ENCODE measurements around the gene OR8D1. TPM values are rescaled to one million over a fixed set of nuclear protein-coding genes. Genes with fewer than 3 reads are reported as not detected.

OR8D1 gene
- not detected for total RNA-seq

DNA sequence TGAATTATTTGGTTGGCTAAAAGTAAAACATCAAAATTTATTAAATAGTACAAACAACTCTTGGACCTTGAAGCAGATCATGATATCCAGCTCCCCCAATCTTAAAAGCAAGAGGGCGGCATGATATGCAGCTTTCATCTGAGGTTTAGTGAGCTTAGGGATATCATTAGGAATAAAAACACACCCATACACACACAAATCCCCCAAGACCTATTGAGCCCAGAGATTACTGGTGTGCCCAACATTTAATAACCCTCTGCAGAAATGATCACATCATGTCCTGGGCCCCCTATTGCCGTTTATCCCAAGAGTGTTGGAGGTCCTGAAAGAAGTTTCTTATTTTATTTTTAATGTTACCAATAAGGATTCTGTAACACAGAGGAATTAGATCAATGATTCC, at the start of gene OR8D1:
TSS of gene OR8D1 (minus strand) at position 101 of the 400 bp plus-strand sequence. CDS start 3,183 bp downstream, outside the sequence.
- DNase-seq, result no peak

DNA sequence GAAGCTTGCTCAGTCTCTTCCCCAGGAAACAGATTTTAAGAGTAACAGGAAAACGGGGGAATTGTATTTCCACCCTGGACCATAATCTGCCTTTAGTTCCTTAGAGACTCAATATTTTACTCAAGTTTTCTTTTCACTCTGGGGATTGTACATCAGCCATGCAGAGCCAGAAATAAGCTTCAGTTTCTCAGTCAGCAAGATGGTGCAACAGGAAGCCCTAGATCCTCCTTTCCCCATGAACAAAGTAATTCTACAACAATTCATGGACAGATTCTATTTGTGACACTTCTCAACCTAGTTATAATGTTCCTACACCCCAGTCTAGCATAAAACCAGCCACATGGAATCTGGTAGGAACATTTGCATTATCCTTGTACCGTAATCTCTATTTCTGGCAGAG, 45.8 kb upstream of the OR8D1 start:
- DNase-seq, result no peak

DNA sequence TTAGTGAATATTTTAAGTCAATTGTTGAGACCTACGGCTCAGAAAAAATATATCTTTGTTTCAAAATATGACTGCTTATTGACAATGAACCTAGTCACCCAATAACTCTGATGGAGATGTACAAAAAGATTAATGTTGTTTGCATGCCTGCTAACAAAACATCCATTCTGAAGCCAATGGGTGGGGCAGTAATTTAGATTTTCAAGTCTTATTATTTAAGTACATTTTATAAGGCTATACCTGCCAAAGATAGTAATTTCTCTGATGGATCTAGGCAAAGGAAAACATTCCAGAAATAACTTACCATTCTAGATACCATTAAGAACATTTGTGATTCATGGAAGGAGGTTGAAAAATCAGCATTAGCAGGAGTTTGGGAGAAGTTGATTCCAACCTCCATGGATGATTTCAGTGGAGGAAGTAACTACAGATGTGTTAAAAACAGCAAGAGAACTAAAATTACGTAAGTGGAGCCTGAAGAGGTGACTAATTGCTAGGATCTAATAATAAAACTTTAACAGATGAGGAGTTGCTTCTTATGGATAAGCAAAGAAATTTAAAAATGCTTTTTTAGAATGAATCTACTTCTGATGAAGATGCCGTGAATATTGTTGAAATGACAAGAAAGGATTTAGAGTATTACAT, 32.7 kb upstream of the OR8D1 start:
- no peak for DNase-seq

DNA sequence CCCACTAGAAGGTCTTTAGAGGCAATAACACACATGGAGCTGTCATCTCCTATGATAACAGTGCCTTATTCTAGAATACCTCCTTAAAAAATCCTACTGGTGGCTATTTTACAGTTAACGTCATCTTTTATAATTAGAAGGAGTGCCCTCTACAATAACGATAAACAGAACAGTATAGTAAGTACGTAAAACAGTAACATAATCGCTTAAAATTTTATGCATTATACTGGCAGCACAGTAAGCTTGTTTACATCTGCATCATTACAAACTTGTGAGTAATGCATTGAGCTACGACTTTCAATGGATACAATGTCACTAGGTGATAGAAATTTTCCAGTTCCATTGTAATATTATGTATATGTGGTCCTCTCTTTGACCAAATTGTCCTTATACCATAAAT, 30.6 kb upstream of the OR8D1 start:
- DNase-seq, result no peak

DNA sequence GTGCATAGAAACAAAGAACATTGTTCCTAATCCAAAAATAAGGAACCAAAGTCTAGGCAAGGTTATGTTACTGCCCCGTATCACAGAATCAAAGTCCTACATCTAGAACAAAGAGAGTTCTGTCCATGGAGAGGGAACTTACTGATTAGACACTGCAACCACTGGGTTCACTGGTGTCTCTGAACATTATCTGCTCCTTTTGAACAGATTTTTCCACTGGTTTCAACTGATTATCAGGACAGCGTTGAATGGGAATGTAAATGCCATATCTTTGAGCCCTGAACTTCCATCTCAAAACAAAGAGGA, 26.3 kb upstream of the OR8D1 start:
- DNase-seq, result no peak

DNA sequence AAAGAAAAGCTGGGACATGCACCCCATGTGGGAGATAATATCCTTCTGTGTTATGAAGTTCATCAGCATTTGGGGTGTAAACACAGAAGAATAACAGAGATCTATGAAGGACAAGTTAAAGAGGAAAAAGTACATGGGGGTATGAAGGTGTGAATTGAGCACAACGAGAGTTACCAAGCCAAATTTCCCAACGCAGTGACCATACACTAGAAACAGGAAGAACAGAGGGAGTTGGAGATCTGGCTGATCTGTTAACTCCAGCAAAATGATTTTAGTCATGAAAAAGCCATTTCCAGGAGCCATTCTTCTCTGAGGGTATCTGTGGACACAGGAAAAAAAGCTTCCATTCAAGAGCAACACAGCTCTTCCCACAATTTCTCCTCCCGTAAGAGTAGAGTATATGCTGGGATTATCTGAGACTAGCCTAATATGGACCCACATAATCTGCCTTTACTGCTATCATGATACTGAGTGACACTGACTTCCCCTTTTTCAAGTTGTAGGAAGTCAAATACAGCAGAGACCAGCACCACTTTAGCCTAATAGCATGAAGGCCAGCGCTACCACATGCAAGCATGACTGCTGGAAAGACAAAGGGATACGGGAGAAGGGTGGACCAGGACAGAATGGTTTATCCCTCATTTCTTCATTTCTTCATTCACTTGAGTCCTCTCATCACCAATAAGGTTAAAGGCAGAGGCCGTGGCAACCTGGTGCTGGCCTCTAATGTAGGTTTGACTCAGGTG, 25.8 kb upstream of the OR8D1 start:
- no peak for DNase-seq

DNA sequence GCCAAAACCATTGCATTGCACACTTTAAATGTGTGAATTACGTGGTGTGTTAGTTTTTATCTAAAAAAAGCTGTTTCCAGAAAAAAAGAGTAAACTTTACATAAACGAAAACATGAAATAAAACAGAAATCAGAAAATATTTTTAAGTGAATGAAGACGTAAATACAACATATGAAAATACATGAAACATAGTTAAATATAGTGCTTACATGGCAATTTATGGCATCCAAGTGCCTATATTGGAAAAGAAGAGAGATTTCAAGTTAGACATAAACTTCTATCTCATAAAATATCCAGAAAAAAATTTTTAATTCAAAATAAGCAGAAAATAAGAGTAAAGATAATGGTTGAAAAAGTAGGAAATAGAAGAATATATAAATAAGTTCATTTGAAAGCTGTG, 18.1 kb upstream of the OR8D1 start:
- no peak for DNase-seq

DNA sequence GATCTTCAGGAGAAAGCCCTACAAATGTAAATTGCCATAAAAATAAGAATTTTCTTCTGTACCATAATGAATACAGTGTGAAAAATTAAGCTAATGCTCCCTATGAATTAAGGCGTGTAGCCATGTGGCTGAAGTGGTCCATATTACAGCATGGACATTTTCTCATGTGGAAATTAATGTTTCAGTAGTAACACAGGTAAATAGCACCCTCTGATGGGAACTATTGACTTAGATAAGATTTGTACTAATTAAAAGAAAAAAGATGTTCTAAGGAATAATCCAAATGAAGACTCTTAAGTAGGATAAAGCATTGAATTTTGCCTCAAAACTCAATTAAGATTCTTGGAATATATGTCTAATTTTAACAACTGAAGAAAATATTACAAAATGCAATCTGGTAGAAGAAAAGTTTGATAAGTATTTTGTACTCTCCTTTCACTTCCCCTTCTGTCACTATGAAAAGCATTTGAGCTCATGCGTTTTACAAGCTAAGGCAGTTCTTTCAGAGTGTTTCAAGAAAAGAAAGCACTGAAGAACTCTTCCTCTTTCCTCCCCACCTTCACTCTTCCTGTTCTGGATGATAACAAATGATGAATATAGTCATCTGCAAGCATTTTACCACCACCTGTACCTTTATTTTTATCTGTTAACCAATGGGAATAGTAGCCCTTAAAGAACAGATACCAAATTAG, 16.2 kb upstream of the OR8D1 start:
- no peak for DNase-seq

DNA sequence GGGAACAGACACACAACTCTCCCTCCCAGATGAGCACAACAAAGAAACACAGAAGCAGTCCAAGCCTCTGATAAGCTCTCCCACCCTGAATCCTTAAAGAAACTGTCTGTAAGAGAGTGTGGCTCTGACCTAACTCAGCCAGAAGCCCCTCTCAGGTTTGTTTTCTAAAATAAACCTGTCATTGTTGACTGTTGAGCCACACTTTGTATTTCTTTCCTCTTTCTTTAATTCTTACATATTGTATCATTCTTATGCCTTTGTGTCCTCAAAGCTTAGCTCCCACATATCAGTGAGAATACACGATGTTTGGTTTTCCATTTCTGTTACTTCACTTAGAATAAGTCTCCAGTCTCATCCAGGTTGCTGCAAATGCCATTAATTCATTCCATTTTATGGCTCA, 14.0 kb upstream of the OR8D1 start:
- no peak for DNase-seq

DNA sequence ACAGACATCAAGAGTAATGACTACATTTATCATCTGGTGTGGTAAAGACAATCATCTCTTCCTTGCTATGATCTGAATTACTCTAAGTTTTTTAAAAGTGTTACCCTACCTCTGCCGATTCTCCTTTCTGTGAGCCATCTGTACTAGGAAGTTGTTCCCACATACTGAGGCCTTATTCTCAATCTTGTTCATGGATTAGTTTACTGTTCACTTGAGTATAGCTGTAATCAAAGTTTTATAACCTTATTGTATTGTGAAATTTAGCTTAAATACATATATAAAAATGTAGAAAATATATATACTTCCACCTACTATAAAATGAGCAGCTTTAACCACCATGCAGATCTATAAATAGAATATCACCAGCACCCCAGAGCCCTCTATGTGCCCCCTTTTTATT, 8.6 kb upstream of the OR8D1 start:
- DNase-seq, result no peak

DNA sequence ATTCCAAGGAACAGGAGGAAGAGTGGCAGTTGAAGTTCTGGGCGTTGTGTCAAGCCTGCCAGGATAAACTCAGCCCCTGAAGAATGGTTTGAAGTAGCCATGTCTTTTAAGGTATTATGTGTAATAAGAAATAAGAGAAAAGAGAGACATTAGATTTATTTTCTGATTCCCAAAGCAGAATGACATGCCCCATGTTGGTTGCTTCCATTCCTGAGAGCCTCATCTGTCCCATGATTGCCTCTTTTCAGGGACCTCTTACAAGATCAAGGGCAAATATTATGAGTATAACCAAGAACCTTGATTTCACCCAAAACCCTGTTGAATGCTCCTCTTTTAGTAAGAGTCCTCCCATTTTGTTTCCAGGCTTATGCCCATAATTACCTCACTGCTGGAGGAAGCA, 6.3 kb upstream of the OR8D1 start, which contains the start of gene OR8D2:
TSS of gene OR8D2 (minus strand) at position 101 of the 400 bp plus-strand sequence. CDS start at position 101, 0 bp downstream.
- DNase-seq, result no peak

DNA sequence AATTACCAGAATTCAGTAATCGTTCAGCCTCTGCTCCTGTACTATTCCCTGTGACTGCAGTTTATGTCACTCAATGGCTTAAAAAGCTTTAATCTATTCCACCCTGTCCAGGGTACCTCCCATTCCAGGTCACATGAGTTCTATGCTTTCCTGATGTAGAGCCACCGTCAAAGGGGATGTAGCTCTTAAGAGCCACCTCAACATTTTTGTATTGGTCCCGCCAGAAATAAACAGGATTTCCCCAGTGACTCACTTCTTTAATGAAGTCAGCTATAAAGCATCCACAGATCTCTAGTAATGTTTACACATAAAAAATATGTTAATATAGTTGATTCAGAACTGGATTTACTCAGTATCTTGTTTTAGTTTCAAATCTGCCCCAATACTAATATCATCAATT, 1.3 kb upstream of the OR8D1 start:
- no peak for DNase-seq

DNA sequence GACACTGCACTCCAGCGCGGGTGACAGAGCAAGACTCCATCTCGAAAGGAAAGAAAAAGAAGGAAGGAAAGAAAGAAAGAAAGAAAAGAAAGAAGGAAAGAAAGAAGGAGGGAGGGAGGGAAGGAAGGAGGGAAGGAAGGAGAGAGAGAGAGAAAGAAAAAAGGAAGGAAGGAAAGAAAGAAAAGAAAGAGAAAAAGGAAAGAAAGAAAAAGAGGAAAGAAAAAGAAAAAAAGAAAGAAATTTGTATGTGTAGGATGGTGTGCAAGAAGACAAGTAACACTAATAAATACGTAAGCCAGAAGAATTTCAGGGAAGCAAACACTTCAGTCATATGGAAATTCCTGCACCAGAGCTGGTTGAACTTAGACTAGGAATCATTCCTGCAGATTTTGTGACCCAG, 618 bp downstream of the OR8D1 start:
- no peak for DNase-seq

DNA sequence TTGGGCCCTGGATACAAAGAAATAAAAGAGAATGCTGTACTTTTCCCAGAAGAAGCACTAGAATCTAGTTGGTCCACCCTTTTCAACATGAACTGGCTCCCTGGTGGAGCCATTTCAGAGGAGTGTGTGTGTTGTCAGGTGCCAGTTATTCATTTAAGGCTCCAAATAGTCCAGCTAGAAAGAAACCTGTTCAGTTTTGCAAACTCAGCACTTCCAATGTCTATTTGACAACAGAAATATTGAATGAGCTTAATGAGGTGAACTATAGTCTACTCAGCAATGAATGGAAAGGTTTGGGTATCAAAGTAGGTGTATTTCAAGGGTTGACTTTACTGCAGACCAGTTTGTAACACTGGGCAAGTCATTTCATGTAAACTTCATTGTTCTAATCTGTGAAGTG, 2.1 kb downstream of the OR8D1 start:
- no peak for DNase-seq

DNA sequence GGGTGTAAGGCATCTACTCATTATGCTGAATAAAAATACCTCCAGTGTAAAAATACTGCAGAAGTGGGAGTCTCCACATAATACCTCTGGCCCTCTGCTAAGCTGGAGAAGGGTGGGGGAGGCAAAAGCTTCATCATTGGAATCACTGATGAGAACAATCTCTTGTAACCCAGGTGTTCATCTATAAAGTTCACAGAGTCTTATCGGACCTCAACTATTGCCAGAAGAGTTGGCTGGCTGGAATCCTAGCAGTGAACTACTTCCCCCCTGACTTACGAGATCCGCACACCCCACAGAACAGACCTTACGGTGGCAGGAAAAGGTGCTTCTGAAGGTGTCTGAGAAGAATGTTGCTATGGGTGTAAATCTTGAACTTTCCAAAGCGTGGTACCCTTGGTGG, 2.5 kb downstream of the OR8D1 start:
- no peak for DNase-seq

DNA sequence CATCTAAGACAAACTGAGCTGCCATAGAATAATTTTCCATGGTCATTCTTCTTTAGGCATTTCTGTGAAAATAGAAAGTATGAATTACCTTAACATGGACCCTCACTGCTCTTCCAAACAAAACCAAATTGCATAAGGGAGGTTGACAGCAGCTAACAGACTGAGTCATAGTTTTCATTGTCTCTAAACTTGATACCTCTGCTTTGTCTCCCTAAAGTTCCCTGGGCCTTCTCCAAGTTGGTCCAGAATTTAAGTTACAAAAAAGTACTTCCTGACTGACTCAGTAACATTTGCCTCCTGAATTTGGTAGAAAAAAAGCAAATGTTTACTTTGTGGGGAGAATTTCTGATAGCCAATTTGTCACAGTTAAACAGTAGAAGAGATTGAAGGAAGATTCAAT, 3.0 kb downstream of the OR8D1 start:
- no peak for DNase-seq

DNA sequence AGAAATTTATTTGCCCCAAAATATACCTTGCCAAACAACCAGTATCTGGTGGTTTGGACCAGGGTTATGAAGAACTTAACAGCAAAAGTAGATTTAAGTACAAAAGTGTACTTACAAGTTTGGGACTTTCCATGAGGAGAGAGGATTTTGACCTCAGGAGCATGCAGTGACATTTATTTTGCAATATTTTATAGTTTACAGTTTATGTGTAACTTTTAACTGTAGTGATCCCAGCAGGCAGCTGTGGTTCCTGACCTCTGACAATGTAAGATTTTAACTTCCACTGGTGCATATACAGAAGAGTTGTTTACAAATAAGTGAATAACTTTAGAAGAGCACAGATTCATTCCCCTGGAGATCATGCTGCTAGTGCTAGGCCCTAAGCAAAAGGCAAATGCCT, 6.7 kb downstream of the OR8D1 start:
- DNase-seq, result no peak

DNA sequence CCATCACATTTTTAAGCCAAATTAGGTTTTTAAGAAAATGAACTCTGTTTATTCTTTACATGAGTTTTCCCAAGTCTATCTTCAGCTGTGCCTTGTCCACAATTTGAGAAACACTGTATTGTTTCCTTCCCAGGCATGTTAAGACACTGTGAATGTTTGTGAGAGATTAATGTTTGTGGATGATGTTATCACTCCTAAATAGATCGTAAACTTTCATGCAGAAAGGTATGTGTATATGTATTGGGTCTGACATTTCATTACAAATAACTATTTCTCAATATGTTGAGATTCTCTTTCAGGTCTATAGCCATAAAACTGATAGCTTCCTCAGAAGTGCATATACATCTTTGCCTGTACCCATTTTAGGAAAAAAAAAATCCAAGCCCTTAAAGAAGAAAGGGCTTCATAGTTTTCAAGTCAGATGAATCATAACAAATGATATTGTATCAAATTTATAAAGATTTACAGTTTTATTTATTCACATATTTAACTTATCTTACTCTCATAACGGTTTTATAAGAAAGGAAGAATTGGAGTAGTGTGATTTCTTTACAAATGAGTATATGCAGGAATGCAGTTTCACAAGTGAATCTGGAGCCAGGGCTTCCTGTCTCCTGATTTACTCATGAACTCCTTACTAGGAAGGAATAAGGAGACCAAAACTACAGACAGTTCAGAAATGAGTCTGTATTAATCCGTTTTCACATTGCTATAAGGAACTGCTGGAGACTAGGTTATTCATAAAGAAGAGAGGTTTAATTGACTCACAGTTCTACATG, 11.2 kb downstream of the OR8D1 start:
- DNase-seq, result no peak

DNA sequence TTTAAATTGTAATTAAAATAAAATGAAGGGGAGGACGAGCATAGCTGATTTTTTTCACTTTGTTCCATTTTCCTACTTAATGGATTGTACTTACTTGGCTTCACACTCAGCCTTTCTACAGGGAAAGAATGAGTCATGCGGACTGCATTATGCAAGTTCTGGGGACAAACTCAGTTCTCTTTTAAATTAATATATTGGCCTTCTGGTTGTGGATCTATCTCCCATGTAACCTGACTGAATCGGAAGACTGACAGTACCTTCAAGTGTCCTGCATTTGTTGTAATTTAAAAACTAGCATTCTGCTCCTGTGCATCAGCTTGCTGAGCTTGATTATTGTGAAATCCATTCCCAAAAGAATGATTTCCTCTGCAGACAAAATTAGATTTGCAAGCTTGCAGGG, 12.2 kb downstream of the OR8D1 start:
- DNase-seq, result no peak

DNA sequence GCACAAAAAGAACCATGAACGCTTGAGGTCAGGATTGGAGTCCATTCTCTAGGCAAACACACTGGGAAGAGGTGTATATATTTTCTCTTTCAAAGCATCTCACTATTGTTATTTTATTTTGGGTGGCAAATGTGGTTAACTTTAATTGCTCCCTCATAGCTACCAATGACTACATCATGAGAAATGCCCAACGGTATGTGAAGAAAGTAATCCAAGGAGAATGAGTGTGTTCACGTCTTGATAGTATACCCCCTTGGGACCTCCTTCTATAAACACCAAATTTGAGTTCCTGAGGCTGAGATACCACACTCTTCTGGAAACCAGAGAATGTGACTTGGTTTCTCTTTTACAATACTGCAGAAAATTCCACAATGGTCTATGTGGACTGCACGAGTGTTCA, 15.8 kb downstream of the OR8D1 start:
- DNase-seq, result no peak

DNA sequence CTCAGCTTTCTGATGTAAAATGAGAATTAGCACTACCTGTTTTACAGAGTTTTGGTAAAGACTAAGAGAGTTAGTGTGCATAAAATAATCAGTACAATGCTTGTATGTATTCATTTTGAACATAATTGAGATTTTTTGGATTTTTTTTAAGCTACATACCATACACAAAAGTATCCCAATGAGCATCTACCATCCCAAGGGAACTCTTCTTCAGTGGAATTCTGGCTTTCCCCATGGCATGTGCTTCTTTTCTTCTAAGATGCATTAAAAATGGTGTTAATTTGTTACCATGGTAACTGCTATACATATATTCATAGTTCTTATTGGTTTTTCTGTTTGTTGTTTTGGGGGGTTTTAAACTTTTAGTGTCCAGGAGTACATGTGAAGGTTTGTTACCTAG, 17.7 kb downstream of the OR8D1 start:
- DNase-seq, result no peak

DNA sequence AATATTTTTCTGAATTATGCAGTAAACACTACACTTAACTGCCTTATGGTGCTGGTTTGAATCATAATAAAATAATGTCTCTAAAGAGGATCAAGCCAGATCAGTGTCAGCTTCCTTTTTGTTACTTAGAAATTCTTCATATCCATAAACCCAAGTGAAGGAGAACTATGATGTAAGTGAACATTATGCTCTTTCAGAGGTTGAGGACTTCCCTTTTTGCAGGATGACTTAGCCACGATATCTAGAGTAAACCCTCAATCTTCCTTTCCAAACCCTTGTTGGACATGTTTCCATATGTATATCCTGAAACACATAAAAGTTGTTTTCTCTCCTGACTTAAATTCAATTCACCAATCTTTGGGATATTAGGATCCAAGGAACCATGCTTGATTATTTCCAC, 19.1 kb downstream of the OR8D1 start:
- no peak for DNase-seq

Data from occipital lobe (tissue), 2 donors.